H1 (cell line): ENCODE results near the gene EPRS1. TPM values are rescaled to one million over a fixed set of nuclear protein-coding genes. Genes with fewer than 3 reads are reported as not detected.

Source experiments
- CTCF ChIA-PET: fragments of 300-600 bp; sonication (Branson Sonifier 250); formaldehyde crosslinking; loops from one replicate; lab custom pipeline; 2021; ENCODE audit not compliant: partially characterized antibody; lab: Charles Lee
- POLR2A ChIA-PET: fragments of 300-600 bp; sonication (Branson Sonifier 250); formaldehyde crosslinking; loops from one replicate; lab custom pipeline; 2021; ENCODE audit warnings: inconsistent platforms; ENCODE audit not compliant: partially characterized antibody; lab: Charles Lee
- DNase-seq, 2 experiments: peaks; one replicate each; pipeline versions ENCODE4 v3.0.0 to v3.0.0-alpha.2; 2010 to 2022; ENCODE audit warnings: low spot score in 2 of 2, low read depth in 1 of 2, mixed read lengths in 1 of 2
- FAIRE-seq: peaks from 2 replicates; lab custom pipeline; 2011; peaks lifted over from hg19 to GRCh38; lab: Jason Lieb, UNC
- H2AFZ ChIP-seq: 2 replicates; pipeline ENCODE4 v1.8.1; 2012; ENCODE audit warnings: low read length, inconsistent platforms
- H2AK5ac ChIP-seq: 2 replicates; pipeline ENCODE4 v1.6.1; 2013; ENCODE audit warnings: low read depth, low read length
- H2BK120ac ChIP-seq: replicated peaks from 2 replicates; pipeline ENCODE3; 2013; ENCODE audit warnings: low read depth, low read length, inconsistent platforms
- H2BK12ac ChIP-seq: 2 replicates; pipeline ENCODE4 v1.6.1; 2013; ENCODE audit warnings: low read depth, low read length
- H2BK15ac ChIP-seq: 2 replicates; pipeline ENCODE4 v1.6.1; 2013; ENCODE audit warnings: low read length
- H2BK20ac ChIP-seq: 2 replicates; pipeline ENCODE4 v1.6.1; 2013; ENCODE audit warnings: low read length
- H2BK5ac ChIP-seq: 2 replicates; pipeline ENCODE4 v1.6.1; 2013; ENCODE audit warnings: low read depth, low read length
- H3K14ac ChIP-seq: 2 replicates; pipeline ENCODE4 v1.6.1; 2013; ENCODE audit warnings: inconsistent platforms; ENCODE audit not compliant: insufficient read length
- H3K18ac ChIP-seq: 2 replicates; pipeline ENCODE4 v1.6.1; 2013; ENCODE audit warnings: low read length; ENCODE audit errors: extremely low read depth
- H3K23ac ChIP-seq: 2 replicates; pipeline ENCODE4 v1.6.1; 2013; ENCODE audit warnings: inconsistent platforms; ENCODE audit not compliant: insufficient read length
- H3K23me2 ChIP-seq: 2 replicates; pipeline ENCODE4 v1.6.1; 2013; ENCODE audit warnings: low read depth, low read length
- H3K27ac ChIP-seq: 2 replicates; pipeline ENCODE4 v1.6.1; 2011; ENCODE audit warnings: low read depth, low read length, inconsistent platforms
- H3K27me3 ChIP-seq, 4 experiments: replicated peaks in 1 of 4; 1 replicate in 1 of 4; 2 replicates in 3 of 4; pipeline versions ENCODE4 v1.6.1 to v1.8.1; 2011 to 2013; ENCODE audit warnings: low read length in 3 of 4, mild to moderate bottlenecking in 3 of 4, inconsistent platforms in 2 of 4, mixed read lengths in 2 of 4, moderate library complexity in 1 of 4; ENCODE audit not compliant: control insufficient read depth in 3 of 4, insufficient read depth in 3 of 4; ENCODE audit errors: extremely low read depth in 1 of 4
- H3K36me3 ChIP-seq, 4 experiments: 2 replicates each; pipeline versions ENCODE4 v1.6.1 to v1.8.1; 2011 to 2013; ENCODE audit warnings: mild to moderate bottlenecking in 4 of 4, low read length in 3 of 4, moderate library complexity in 2 of 4, control low read depth in 1 of 4, inconsistent platforms in 1 of 4; ENCODE audit not compliant: insufficient read depth in 4 of 4, control insufficient read depth in 2 of 4
- H3K4ac ChIP-seq: replicated peaks from 2 replicates; pipeline ENCODE3; 2013; ENCODE audit warnings: low read length, low read depth, mixed read lengths, inconsistent platforms; ENCODE audit not compliant: insufficient read length
- H3K4me1 ChIP-seq, 4 experiments: replicated peaks in 1 of 4; 1 replicate in 1 of 4; 2 replicates in 3 of 4; pipeline versions ENCODE4 v1.6.1 to v1.8.1; 2011 to 2013; ENCODE audit warnings: low read length in 3 of 4, inconsistent platforms in 2 of 4, mixed read lengths in 1 of 4; ENCODE audit not compliant: insufficient read depth in 4 of 4, control insufficient read depth in 3 of 4
- H3K4me2 ChIP-seq, 2 experiments: 2 replicates each; pipeline versions ENCODE4 v1.6.1 to v1.8.1; 2011 to 2013; ENCODE audit warnings: low read depth in 2 of 2, low read length in 2 of 2, control low read depth in 1 of 2, inconsistent platforms in 1 of 2, mild to moderate bottlenecking in 1 of 2; ENCODE audit not compliant: insufficient read depth in 1 of 2
- H3K4me3 ChIP-seq, 4 experiments: fragments of 200-600, 300-600 bp in 1 of 4; sonication (generic), shearing (Covaris generic), sonication (Bioruptor Twin) in 1 of 4; 2 replicates each; pipeline versions ENCODE4 v1.5.1 to v1.8.1; 2011 to 2016; ENCODE audit warnings: low read length in 4 of 4, low read depth in 3 of 4, control low read depth in 2 of 4, inconsistent platforms in 2 of 4, mild to moderate bottlenecking in 2 of 4, mixed read lengths in 1 of 4, moderate library complexity in 1 of 4; ENCODE audit not compliant: insufficient read depth in 2 of 4; ENCODE audit errors: extremely low read depth in 1 of 4
- H3K56ac ChIP-seq: replicated peaks from 2 replicates; pipeline ENCODE3; 2013; ENCODE audit warnings: low read depth, mild to moderate bottlenecking, mixed read lengths, low read length, inconsistent platforms; ENCODE audit not compliant: insufficient read length
- H3K79me1 ChIP-seq: 2 replicates; pipeline ENCODE4 v1.6.1; 2013; ENCODE audit warnings: low read depth, low read length, control low read depth
- H3K79me2 ChIP-seq, 2 experiments: 2 replicates each; pipeline versions ENCODE4 v1.6.1 to v1.8.1; 2012 to 2013; ENCODE audit warnings: low read length in 2 of 2, mild to moderate bottlenecking in 2 of 2, inconsistent platforms in 1 of 2; ENCODE audit not compliant: insufficient read depth in 2 of 2, control insufficient read depth in 1 of 2
- H3K9ac ChIP-seq, 4 experiments: replicated peaks in 1 of 4; 1 replicate in 1 of 4; 2 replicates in 3 of 4; pipeline versions ENCODE4 v1.6.1 to v1.8.1; 2011 to 2013; ENCODE audit warnings: low read depth in 3 of 4, low read length in 3 of 4, control low read depth in 2 of 4, mild to moderate bottlenecking in 2 of 4, moderate library complexity in 2 of 4, inconsistent platforms in 1 of 4; ENCODE audit errors: extremely low read depth in 1 of 4
- H3K9me3 ChIP-seq, 2 experiments: 2 replicates each; pipeline versions ENCODE4 v1.6.1 to v1.8.1; 2012 to 2013; ENCODE audit warnings: mild to moderate bottlenecking in 2 of 2, moderate library complexity in 2 of 2, control low read depth in 1 of 2, inconsistent platforms in 1 of 2, low read depth in 1 of 2, low read length in 1 of 2, mixed read lengths in 1 of 2; ENCODE audit not compliant: insufficient read depth in 2 of 2
- H4K20me1 ChIP-seq, 2 experiments: replicated peaks in 1 of 2; 2 replicates each; pipeline versions ENCODE3 to v1.8.1; 2011 to 2013; ENCODE audit warnings: inconsistent platforms in 2 of 2, low read length in 2 of 2, mild to moderate bottlenecking in 1 of 2; ENCODE audit not compliant: insufficient read depth in 2 of 2, control insufficient read depth in 1 of 2
- H4K5ac ChIP-seq: 2 replicates; pipeline ENCODE4 v1.6.1; 2013; ENCODE audit warnings: low read length, low read depth, mixed read lengths, inconsistent platforms; ENCODE audit not compliant: insufficient read length
- H4K8ac ChIP-seq: 2 replicates; pipeline ENCODE4 v1.8.0; 2013; ENCODE audit warnings: mild to moderate bottlenecking, moderate library complexity, low read length, inconsistent platforms; ENCODE audit not compliant: insufficient read depth; ENCODE audit errors: extremely low read depth
- H4K91ac ChIP-seq: replicated peaks from 2 replicates; pipeline ENCODE3; 2013; ENCODE audit warnings: low read length, mixed read lengths, inconsistent platforms; ENCODE audit not compliant: insufficient read length
- NANOG ChIP-seq: IDR thresholded peaks from 2 replicates; pipeline ENCODE4 v1.6.1; 2011; ENCODE audit warnings: low read length, low read depth, mild to moderate bottlenecking, inconsistent platforms; ENCODE audit not compliant: insufficient read depth, poor library complexity, severe bottlenecking
- WGBS, 2 experiments: shearing (Covaris generic) in 1 of 2; methylation state at CpG; one replicate each; pipeline versions ENCODE4 v1.1.6 to v1.1.7; 2013 to 2015; ENCODE audit warnings: low lambda C conversion rate in 2 of 2, mixed read lengths in 2 of 2, inconsistent platforms in 1 of 2, low coverage in 1 of 2, missing lambda C conversion rate in 1 of 2; ENCODE audit not compliant: insufficient replicate concordance in 2 of 2, insufficient coverage in 1 of 2, insufficient read length in 1 of 2; ENCODE audit errors: extremely low coverage in 1 of 2, missing lambda C conversion rate in 1 of 2; 5-methylcytosine and 5-hydroxymethylcytosine counted together
- polyA plus RNA-seq, 7 experiments: library from polyadenylated mRNA; depleted of rRNA in 3 of 7; stranded (reverse) in 5 of 7; unstranded in 2 of 7; fragments of >200 nt in 5 of 7; fragments of 200-250 nt in 2 of 7; gene quantifications; 1 replicate in 5 of 7; 2 replicates in 1 of 7; 4 replicates in 1 of 7; pipeline versions ENCODE4 v1.2.1 to v1.2.3, GENCODE V29; 2011 to 2013; ENCODE audit warnings: missing spikeins in 2 of 7, mixed read lengths in 2 of 7
- total RNA-seq: library from RNA; stranded (reverse); fragmentation: NEBNext Ultra II Directional; extraction: Animal tissue kit (Norgen Biotek cat#: 25700); gene quantifications from 2 replicates; pipeline ENCODE4 v1.2.1, GENCODE V29; 2021

EPRS1 gene
- total and polyA plus RNA-seq, 2 of the 8 experiments (the other 6 are each of a cell fraction or from before 2014, with no cell fraction given), result 38.4 to 171 TPM

- Histone ChIP-seq H3K4me2 (no peak overlapping the region), H2BK12ac (no peak overlapping the region), H4K8ac (no peak overlapping the region), H3K79me1 (no peaks in the 10 kb centered on the region), H2BK120ac (no peak overlapping the region), H3K79me2 (no peaks in the 10 kb centered on the region), H3K9ac (no peak overlapping the region), H3K27ac (no peak overlapping the region), H2AK5ac (no peak overlapping the region), H4K5ac (no peak overlapping the region), H3K4me3 (no peak overlapping the region), H3K23me2 (no peaks in the 10 kb centered on the region), H3K36me3 (peaks cover 2 to 67% (median 19%) of the 10 kb centered on the region in 4 experiments; a peak in 6 of 8 replicates), H4K91ac (no peak overlapping the region), H2AFZ (no peak overlapping the region), H3K27me3 (no peaks in the 10 kb centered on the region), H3K4ac (no peak overlapping the region), H2BK20ac (no peak overlapping the region), H3K9me3 (no peaks in the 10 kb centered on the region), H3K18ac (no peak overlapping the region), H3K14ac (no peak overlapping the region), H4K20me1 (no peaks in the 10 kb centered on the region), H3K4me1 (no peaks in the 10 kb centered on the region), H3K23ac (no peak overlapping the region), H2BK15ac (no peak overlapping the region), H2BK5ac (no peak overlapping the region), H3K56ac (no peak overlapping the region)
- CTCF ChIA-PET, result no interaction called here
- POLR2A ChIA-PET, result no interaction called here
- TF ChIP-seq NANOG, result no peak
- no peak for FAIRE-seq
- DNase-seq, result no peak
- 87% methylated on average over 5 of the region's 5 CpGs; no CpG with 5 or more reads in 1 of the 2 experiments for WGBS, 2 experiments
Observed at GRCh38 chr1:220005489-220005888, 40.8 kb downstream of the EPRS1 start.
